DMS153 treated with DMSO at 0.1 percent for 48 hours (cell line): ENCODE data around the gene CTNNA3.
"Not testable (repeated sequence)": the region's sequence is repeated elsewhere in the genome, so short reads cannot be mapped to it uniquely, and the experiment has no call there.

Source experiments
- DNase-seq: peaks from one replicate; lab custom pipeline; 2025; ENCODE audit not compliant: unreplicated experiment; lab: John Stamatoyannopoulos, UW

CTNNA3 gene

DNA sequence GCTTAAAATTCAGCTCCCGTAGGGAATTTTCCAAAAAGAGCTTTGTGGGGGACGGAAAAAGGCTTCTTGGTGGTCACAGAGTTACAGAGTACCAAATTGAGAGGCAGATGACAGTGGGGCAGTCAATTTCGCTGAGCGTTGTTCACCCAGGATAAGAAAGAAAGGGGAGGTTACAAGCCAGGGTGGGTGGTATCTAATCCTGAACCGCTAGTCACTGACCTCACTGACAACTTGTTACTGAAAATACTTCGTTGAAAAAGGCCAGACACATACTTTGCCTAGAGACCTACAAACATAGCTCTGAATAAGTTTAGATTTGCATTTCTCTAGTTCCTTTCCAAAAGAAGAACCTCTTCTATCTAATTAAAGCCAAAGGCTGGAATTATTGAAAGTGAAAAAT is at the start of gene CTNNA3:
CTNNA3 (minus strand) TSS at position 167 of the 400 bp plus-strand sequence.
- DNase-seq, result no peak

DNA sequence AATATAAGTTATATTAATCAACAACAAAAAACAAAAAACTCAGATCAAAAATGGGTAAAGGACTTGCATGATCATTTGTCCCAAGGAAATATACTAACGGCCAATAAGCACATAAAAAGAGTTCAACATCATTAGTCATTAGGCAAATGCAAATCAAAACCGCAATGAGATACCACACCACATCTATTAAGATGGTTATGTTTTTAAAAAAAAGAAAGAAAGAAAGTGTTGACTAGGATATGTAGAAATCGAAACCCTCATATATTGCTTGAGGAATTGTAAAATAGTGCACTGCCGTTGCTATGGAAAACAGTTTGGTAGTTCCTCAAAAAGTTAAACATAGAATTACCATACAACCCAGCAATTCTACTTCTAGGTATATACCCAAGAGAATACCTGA is 39.4 kb upstream of the CTNNA3 start:
- no peak for DNase-seq

DNA sequence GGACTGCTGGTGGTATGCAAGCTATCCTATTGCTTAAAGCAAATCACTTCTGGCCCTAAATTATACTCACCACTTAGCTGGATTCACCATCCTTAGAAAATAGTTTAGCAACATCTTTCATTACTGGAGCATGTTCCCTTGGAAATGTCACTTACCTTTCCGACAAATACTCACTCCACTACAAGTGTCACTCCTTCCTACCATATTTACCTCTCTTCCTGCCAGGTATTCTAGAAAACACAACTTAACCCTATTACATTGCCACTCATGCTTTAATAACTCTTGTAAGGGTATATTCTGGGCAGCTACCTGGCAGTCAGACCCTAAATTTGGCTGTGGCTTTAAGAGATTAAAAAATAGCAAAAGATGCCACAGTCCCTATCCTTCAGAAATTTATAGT is 37.5 kb upstream of the CTNNA3 start:
- no peak for DNase-seq

DNA sequence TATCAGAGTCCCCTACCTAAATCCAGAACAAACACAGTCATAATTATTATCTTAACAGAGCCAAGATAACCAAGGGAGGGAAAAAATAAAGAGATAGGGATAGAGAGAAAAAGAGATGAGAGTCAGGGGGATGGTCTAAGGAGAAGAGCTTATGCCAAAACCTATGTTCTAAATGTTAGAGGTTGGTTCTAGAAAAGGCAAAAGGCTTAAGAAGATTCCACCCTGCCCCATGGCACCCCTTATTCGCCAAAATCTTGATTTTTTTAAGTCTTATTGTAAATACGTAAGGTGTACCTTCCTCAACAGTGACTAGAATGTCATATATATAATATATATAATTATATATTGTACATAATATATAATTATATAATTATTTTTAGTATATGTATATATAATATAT is 29.6 kb upstream of the CTNNA3 start:
- no peak for DNase-seq

DNA sequence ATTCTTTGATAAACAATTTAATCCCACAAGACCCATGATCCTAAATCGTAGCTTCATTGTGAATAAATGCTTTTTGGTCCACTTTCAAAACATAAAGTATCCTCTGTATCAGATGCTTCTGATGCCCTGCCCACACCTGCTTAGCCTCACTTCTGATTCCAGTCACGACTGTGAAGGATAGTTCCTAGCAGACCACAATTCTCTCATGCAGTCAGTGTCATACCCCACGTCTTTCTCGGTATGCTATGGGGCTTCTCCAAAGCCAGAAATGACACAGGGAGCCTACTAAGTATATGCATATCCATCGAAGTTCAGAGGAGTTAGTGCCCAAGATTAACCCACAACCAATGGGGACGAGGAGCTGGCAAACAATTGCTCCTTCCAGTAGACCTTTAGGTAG is 27.6 kb upstream of the CTNNA3 start:
- no peak for DNase-seq

DNA sequence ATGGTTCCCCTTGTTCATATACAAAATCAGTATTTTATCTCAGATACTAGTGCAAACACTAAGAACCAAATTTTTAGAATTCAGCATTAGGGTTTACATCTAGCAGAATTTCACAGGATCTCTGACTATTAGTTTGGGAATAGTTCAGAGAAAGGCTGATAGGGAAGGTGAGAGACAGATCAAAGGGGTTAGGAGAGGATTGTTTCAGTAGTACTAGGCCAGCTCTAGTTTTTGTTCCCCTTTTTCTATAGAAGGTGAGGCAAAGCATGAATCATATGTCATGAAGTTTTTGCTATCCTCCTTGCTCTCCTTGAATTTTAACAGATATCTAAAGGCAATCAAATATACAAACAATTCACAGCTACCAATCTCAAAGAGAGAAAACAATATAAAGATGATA is 26.1 kb upstream of the CTNNA3 start:
- no peak for DNase-seq

DNA sequence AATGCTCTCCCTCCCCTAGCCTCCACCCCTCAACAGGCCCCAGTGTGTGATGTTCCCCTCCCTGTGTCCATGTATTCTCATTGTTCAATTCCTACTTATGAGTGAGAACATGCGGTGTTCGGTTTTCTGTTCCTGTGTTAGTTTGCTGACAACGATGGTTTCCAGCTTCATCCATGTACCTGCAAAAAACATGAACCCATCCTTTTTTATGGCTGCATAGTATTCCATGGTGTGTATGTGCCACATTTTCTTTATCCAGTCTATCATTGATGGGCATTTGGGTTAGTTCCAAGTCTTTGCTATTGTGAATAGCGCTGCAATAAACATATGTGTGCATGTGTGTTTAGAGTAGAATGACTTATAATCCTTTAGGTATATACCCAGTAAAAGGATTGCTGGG is 20.5 kb upstream of the CTNNA3 start:
- not testable (repeated sequence) for DNase-seq

DNA sequence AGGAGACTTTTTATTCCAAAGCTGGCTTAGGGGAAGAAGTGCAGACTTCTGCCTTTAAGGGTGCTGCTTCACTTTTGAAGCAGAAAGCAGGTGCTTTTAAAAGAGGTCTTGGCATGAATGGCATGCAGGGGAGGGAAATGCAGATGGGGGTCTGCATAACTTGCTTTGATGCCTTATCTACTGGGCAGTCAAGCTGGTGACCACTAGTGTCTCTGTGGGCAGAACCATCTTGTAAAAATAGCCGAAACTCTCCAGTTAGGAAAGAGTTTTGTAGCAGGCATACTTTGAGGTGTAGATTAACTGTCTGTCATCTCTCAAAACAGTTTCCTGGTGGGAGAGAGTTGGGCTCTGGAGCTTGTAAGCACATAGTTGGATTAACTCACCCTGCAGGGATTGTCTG is 9.9 kb upstream of the CTNNA3 start:
- DNase-seq, result no peak

DNA sequence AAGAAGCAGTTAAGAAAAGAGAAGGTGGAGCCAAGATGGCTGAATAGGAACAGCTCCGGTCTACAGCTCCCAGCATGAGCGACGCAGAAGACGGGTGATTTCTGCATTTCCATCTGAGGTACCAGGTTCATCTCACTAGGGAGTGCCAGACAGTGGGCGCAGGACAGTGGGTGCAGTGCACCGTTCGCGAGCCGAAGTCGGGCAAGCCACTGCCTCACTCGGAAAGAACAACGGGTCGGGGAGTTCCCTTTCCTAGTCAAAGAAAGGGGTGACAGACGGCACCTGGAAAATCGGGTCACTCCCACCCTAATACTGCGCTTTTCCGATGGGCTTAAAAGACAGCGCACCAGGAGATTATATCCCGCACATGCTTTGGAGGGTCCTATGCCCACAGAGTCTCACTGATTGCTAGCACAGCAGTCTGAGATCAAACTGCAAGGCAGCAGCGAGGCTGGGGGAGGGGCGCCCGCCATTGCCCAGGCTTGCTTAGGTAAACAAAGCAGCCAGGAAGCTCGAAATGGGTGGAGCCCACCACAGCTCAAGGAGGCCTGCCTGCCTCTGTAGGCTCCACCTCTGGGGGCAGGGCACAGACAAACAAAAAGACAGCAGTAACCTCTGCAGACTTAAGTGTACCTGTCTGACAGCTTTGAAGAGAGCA is 3.7 kb upstream of the CTNNA3 start:
- not testable (repeated sequence) for DNase-seq

DNA sequence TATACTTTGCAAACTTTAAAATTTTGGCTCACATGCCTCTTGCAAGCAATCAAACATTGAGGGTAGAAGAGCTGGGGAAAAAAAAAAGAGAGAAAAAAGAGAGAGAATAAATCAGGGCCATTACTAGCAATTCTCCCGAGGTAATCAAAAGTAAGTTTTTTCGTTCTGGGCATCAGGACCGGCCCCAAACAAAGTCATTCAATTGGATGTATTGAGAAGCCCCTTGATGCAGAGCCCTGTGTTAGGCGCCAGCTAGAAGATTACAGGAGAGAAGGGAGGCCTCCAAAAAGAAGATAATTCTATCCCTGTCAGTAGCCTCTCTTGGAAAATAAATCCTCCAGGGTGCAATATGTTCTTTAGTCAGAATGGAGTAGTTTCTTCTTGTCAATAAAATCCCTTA is 2.2 kb upstream of the CTNNA3 start:
- no peak for DNase-seq

DNA sequence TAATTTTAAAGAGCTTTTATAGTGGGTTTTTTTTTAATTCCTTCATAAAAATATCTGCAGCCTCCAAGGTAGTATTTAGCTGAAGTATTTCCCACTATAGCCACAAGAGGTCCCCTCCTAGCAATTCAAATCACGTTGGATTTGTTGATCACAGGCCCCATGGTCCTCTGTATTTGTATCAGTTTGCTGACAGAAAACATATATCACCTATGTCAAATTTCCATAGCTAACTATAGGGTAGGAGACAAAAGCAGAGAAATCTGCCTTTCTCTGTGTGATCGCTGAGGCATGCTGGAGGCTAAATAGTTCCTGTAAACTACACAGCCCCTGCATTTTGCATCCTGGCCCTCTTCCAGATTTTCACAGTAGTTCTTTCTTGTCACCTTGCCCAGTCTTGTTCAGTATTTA is 1.7 kb upstream of the CTNNA3 start:
- DNase-seq, result peak; percentile 33

DNA sequence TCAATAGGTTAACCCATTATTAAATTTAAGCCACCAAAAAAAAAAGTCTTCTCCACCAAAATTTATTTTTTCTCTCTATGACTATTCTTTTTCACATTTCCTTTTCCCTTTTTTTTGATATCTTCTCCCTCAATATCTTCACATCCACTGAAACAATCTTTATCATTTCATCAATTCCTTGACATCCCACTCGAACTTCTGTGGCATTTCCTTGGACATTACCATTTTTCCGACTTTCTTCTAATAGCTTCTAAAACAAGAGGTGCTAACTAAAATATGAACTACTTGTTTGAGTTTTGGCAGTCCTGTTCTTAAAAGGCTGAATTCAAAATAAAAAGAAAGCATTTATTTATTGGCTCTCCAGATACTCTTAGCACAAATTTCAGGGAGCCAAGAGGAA is 684 bp upstream of the CTNNA3 start:
- DNase-seq, result no peak

DNA sequence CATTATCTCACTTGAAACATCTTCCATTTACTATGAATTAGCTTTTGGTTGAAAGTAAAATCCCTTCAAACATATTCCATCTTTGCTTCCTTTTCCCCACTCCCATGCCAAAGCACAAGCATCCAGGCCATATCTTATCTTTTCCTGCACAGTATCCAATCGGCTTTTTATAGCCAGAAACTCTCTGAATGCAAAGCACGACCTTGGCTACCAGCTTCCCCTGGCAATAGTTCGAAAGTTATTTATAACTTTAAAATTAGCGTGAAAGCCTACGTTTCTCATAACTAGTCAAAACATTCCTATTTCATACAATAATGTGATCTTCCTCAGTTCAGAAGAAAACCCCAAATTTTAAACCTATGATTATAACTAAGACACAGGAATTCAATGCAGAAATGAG is 440 bp downstream of the CTNNA3 start:
- DNase-seq, result no peak

DNA sequence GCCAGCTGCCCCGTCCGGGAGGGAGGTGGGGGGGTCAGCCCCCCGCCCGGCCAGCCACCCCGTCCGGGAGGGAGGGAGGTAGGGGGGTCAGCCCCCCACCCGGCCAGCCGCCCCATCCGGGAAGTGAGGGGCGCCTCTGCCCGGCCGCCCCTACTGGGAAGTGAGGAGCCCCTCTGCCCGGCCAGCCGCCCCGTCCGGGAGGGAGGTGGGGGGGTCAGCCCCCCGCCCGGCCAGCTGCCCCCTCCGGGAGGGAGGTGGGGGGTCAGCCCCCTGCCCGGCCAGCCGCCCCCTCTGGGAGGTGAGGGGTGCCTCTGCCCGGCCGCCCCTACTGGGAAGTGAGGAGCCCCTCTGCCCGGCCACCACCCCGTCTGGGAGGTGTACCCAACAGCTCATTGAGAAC is 4.1 kb downstream of the CTNNA3 start:
- DNase-seq, result not testable (repeated sequence)

DNA sequence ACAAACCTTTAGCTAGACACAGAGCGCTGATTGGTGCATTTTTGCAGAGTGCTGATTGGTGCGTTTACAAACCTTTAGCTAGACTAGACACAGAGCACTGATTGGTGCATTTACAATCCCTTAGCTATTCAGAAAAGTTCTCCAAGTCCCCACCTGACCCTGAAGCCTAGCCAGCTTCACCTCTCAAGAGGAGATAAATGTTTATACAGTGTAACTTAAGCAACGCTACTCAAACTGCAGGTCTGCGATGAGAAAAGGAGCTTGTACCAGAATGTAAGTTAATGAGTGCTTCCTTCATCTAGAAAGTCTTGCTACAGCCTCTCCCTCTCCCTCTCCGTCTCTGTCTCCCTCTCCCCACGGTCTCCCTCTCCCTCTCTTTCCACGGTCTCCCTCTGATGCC is 5.5 kb downstream of the CTNNA3 start:
- not testable (repeated sequence) for DNase-seq

DNA sequence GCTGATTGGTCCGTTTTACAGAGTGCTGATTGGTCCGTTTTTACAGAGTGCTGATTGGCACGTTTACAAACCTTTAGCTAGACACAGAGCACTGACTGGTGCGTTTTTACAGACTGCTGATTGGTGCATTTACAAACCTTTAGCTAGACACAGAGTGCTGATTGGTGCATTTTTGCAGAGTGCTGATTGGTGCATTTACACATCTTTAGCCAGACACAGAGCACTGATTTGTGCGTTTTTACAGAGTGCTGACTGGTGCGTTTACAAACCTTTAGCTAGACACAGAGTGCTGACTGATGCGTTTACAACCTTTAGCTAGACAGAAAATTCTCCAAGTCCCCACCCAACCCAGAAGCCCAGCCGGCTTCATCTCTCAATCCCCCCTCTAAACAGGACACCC is 11.9 kb downstream of the CTNNA3 start:
- DNase-seq, result not testable (repeated sequence)

DNA sequence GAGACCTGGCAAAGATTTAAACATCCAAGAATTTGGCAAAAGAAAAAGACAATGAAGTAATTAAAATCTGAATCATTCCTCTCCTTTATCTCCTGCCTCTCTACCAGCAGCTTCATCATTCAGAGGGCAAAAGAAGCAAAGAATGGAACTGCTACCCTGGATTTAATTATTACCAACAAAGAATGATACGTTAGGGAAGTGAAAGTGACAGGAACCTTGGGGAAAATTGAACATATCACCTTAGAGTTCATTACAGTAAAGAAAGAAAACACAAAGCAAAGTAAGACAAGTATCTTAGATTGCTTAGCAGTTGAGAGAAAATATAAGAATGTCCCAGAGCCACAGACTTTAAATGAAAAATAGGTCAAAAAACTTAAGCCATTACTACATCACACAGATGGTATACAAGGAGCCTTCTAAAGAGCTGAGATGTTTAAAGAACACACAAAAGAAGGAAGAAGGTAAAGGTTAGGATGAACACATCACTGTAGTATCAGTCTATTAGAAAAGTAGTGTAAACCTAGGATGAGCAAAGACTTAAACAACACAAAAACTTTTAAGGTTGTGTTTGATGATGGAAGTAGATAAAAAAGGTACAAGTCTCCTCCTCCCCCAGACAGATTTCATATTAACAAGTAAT is 17.5 kb downstream of the CTNNA3 start:
- DNase-seq, result no peak

DNA sequence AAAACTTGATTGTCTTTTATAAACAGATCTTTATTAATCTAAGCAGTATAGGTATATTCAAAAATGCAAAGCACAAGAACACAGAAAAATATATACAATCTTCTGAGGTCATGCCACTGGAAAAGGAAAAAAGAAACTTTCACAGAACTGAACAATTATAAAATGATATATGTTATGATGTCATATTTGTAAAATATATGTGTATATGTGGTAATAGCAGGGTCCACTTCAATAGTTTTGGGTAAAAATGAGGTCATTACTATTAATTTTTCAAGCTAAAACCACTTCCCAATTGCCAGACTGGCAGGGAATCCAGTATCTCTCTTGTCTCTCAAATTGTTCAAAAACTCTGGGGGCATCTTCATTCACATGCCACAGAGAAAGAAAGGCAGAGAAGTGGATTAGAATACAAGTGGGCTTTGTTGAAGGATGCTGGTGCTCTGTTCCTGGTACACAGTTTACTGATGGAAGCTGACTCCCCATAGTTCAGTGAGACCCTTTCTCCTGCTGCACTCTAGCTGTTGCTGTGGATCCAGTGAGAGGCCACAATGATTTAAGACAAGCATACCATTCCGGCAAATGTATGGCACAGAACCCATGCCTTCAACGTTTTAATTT is 19.7 kb downstream of the CTNNA3 start:
- DNase-seq, result no peak

DNA sequence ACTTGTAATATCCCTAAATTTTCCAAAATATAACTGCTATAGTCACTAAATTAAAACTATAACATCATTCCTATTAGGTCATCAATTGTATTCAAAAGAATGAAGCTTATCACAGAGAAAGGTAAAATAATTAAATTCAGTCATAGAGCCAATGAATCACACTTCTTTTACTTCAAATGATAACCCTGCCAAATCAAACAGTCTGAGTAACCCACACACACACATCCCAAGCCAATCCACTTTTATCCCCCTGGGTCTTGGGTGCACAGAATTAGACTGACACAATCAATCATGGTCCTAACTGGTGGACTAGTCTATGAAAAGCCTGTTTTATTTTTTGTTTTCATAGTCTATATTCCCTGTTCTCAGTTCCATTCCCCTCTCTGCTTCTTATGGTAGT is 25.6 kb downstream of the CTNNA3 start:
- DNase-seq, result no peak

DNA sequence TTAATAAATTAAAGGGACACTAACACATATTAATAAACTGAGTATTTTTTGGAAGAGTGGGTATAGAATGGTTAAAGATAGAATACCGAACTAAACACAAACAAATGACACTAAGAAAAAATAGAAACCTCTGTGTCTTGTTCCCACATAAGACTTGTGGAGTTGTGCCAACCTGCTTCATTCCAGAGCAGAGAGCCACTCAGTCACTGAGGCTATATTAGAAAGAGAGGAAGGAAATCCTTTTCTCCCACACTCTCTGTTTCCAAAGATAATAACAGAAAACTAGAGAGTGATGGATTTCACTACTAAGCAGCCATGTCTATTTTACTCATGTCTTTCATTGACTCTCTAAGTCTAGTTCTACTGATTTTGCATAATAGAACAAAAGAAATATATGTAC is 26.0 kb downstream of the CTNNA3 start:
- no peak for DNase-seq

DNA sequence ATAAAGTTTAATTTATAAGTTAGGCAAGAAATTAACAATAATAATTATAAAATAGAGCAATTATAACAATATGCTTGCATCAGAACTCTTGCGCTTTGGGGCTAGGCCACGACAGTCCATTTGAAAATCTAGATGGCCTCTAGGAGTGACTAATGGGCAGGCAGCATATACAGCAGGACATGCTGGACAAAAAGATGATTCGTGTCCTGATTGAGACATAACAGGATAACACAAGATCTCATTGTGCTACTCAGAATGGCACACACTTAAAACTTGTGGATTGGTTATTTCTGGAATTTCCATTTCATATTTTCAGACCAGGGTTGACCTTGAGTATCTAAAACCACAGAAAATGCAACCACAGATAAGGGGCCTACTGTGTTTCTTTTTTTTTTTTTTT is 27.5 kb downstream of the CTNNA3 start:
- no peak for DNase-seq

DNA sequence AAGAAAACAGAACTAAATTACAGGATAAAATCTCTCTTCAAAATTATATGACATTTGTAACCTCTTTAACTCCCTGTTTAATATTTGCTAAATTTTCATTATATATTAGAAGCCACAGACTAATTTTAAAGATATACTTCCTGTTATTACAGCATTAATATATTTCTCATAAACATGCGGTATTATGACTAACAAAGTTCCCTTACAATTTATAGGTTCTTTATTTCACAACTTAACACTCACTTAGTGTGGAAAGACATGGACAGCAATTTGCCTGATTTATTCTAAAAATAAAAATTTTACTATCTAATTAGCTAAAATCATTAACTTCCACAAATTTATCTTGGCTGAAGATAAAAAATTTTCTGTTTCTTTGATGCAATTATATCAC is 29.0 kb downstream of the CTNNA3 start:
- DNase-seq, result no peak
